Ishikawa (cell line): Measurements from ENCODE around the gene POLR1D.

ENCODE experiments used
- CEBPB ChIP-seq: IDR thresholded peaks from 2 replicates; pipeline ENCODE4 v1.6.1; 2012
- CREB1 ChIP-seq: IDR thresholded peaks from 2 replicates; pipeline ENCODE4 v1.6.1; 2012; ENCODE audit warnings: low read depth
- EGR1 ChIP-seq: IDR thresholded peaks from 2 replicates; pipeline ENCODE4 v1.6.1; 2012
- EP300 ChIP-seq: IDR thresholded peaks from 2 replicates; pipeline ENCODE4 v1.6.1; 2012; ENCODE audit warnings: borderline replicate concordance
- FOXM1 ChIP-seq: IDR thresholded peaks from 2 replicates; pipeline ENCODE4 v1.6.1; 2012; ENCODE audit warnings: low read depth, borderline replicate concordance
- MAX ChIP-seq: IDR thresholded peaks from 2 replicates; pipeline ENCODE4 v1.6.1; 2012
- NFIC ChIP-seq: IDR thresholded peaks from 2 replicates; pipeline ENCODE4 v1.6.1; 2012
- RAD21 ChIP-seq: IDR thresholded peaks from 2 replicates; pipeline ENCODE4 v1.6.1; 2012; ENCODE audit warnings: low read depth
- REST ChIP-seq: IDR thresholded peaks from 2 replicates; pipeline ENCODE4 v1.6.1; 2012; ENCODE audit warnings: low read depth, mild to moderate bottlenecking
- TAF1 ChIP-seq: IDR thresholded peaks from 2 replicates; pipeline ENCODE4 v1.6.1; 2012; ENCODE audit warnings: low read depth, mild to moderate bottlenecking
- TCF12 ChIP-seq: IDR thresholded peaks from 2 replicates; pipeline ENCODE4 v1.6.1; 2012; ENCODE audit warnings: low read depth
- TEAD4 ChIP-seq: IDR thresholded peaks from 2 replicates; pipeline ENCODE4 v1.6.1; 2012
- USF1 ChIP-seq: IDR thresholded peaks from 2 replicates; pipeline ENCODE4 v1.6.1; 2012
- YY1 ChIP-seq: IDR thresholded peaks from 2 replicates; pipeline ENCODE4 v1.6.1; 2012; ENCODE audit warnings: low read depth
- ZBTB7A ChIP-seq: IDR thresholded peaks from 2 replicates; pipeline ENCODE4 v1.6.1; 2012; ENCODE audit warnings: low read depth

POLR1D gene

GRCh38 chr13:27622102-27622820, 569 bp downstream of the POLR1D start:
- TF ChIP-seq TAF1, result no peak; the same call in 1 of the 2 replicates
- no peak for TF ChIP-seq CREB1
- TF ChIP-seq TCF12, result no peak
- no peak for TF ChIP-seq EGR1

GRCh38 chr13:27622881-27623280, 1.2 kb downstream of the POLR1D start:
- TF ChIP-seq TCF12, result no peak

- no peak for TF ChIP-seq CREB1
- TF ChIP-seq REST, result no peak
- TF ChIP-seq TEAD4, result no peak
- TF ChIP-seq CEBPB, result no peak
- TF ChIP-seq USF1, result no peak
- TF ChIP-seq TAF1, result no peak
- no peak for TF ChIP-seq FOXM1
- TF ChIP-seq TCF12, result no peak
- no peak for TF ChIP-seq RAD21
- TF ChIP-seq EGR1, result no peak
- TF ChIP-seq ZBTB7A, result no peak
- no peak for TF ChIP-seq YY1
- TF ChIP-seq MAX, result no peak
- no peak for TF ChIP-seq NFIC
- no peak for TF ChIP-seq EP300
Observed at GRCh38 chr13:27624071-27624470, 2.4 kb downstream of the POLR1D start.

GRCh38 chr13:27625839-27626238, 4.1 kb downstream of the POLR1D start:
- TF ChIP-seq NFIC (no peak), FOXM1 (no peak), CREB1 (no peak), EP300 (no peak), MAX (no peak), TCF12 (no peak), YY1 (no peak), ZBTB7A (no peak), REST (no peak), USF1 (no peak), EGR1 (no peak), TEAD4 (no peak)

- no peak for TF ChIP-seq EGR1
- no peak for TF ChIP-seq TAF1
- no peak for TF ChIP-seq REST
- TF ChIP-seq YY1, result no peak
Observed at GRCh38 chr13:27627380-27627779, 5.7 kb downstream of the POLR1D start.
